GM23338 (cell line): ENCODE results near the gene CYP26C1. TPM values are rescaled to one million over a fixed set of nuclear protein-coding genes. Genes with fewer than 3 reads are reported as not detected.
A peak's percentile ranks its signal among the peaks of the same experiment; 100 is the strongest.

Experiments
- ATAC-seq: fragments of 200-7000 bp; cut with Tn5 transposase; 3 replicates; pipeline ENCODE4 v1.9.1; 2020
- DNase-seq: peaks from one replicate; pipeline ENCODE4 v3.0.0-alpha.2; 2015; ENCODE audit warnings: low spot score
- H2AFZ ChIP-seq: fragments of 200-600 bp; sonication (generic); 2 replicates; pipeline ENCODE4 v1.8.0; 2016; ENCODE audit warnings: antibody characterized with exemption, mild to moderate bottlenecking, moderate library complexity
- H3F3A ChIP-seq: fragments of 200-600 bp; sonication (generic); replicated peaks from 2 replicates; pipeline ENCODE4 v1.8.0; 2017; ENCODE audit warnings: antibody characterized with exemption, mixed run types, low read depth
- H3K27ac ChIP-seq: fragments of 200-600 bp; sonication (generic); 2 replicates; pipeline ENCODE4 v1.6.1; 2016; ENCODE audit warnings: low read depth
- H3K27me3 ChIP-seq: fragments of 200-600 bp; sonication (generic); 2 replicates; pipeline ENCODE4 v1.8.0; 2016; ENCODE audit warnings: mild to moderate bottlenecking, mixed run types, moderate library complexity; ENCODE audit not compliant: insufficient read depth
- H3K36me3 ChIP-seq: fragments of 200-600 bp; sonication (generic); 2 replicates; pipeline ENCODE4 v1.8.0; 2016; ENCODE audit warnings: mild to moderate bottlenecking; ENCODE audit not compliant: insufficient read depth
- H3K4me1 ChIP-seq: fragments of 200-600 bp; sonication (generic); 2 replicates; pipeline ENCODE4 v1.8.0; 2016; ENCODE audit warnings: mild to moderate bottlenecking, moderate library complexity; ENCODE audit not compliant: insufficient read depth
- H3K4me2 ChIP-seq: fragments of 200-600 bp; sonication (generic); 2 replicates; pipeline ENCODE4 v1.7.1; 2017; ENCODE audit warnings: mixed run types
- H3K4me3 ChIP-seq: fragments of 200-600 bp; sonication (generic); 2 replicates; pipeline ENCODE4 v1.6.1; 2016; ENCODE audit warnings: mixed run types
- H3K79me2 ChIP-seq: fragments of 200-600 bp; sonication (generic); replicated peaks from 2 replicates; pipeline ENCODE4 v1.8.0; 2017; ENCODE audit warnings: mild to moderate bottlenecking; ENCODE audit not compliant: insufficient read depth
- H3K9me2 ChIP-seq: fragments of 200-600 bp; sonication (generic); 2 replicates; pipeline ENCODE4 v1.8.0; 2017; ENCODE audit not compliant: insufficient read depth
- H4K20me1 ChIP-seq: fragments of 200-600 bp; sonication (generic); replicated peaks from 2 replicates; pipeline ENCODE4 v1.8.0; 2017; ENCODE audit warnings: mild to moderate bottlenecking; ENCODE audit not compliant: insufficient read depth
- H3K27ac Mint-ChIP-seq: 2 replicates; pipeline ENCODE4 v1.8.0; 2020; ENCODE audit warnings: inconsistent platforms, mild to moderate bottlenecking, moderate library complexity, mixed read lengths
- H3K27me3 Mint-ChIP-seq: 3 replicates; pipeline ENCODE4 v1.8.0; 2022; ENCODE audit warnings: low read depth, mild to moderate bottlenecking, moderate library complexity, mixed read lengths, inconsistent platforms; ENCODE audit not compliant: insufficient read depth, poor library complexity
- H3K36me3 Mint-ChIP-seq: 3 replicates; pipeline ENCODE4 v1.8.0; 2021; ENCODE audit warnings: low read depth, mild to moderate bottlenecking, inconsistent platforms, moderate library complexity, mixed read lengths
- H3K4me1 Mint-ChIP-seq: 3 replicates; pipeline ENCODE4 v1.8.0; 2020; ENCODE audit warnings: mild to moderate bottlenecking, inconsistent platforms, mixed read lengths
- H3K4me3 Mint-ChIP-seq: 3 replicates; pipeline ENCODE4 v1.8.0; 2021; ENCODE audit warnings: moderate library complexity, mild to moderate bottlenecking, inconsistent platforms, mixed read lengths
- H3K9me3 Mint-ChIP-seq: 3 replicates; pipeline ENCODE4 v1.8.0; 2020; ENCODE audit warnings: moderate library complexity, mild to moderate bottlenecking, inconsistent platforms, mixed read lengths
- CREB1 ChIP-seq: fragments of 250-450 bp; sonication (Bioruptor Pico); IDR thresholded peaks from 2 replicates; pipeline ENCODE4 v1.5.0; 2020; ENCODE audit warnings: low read depth, mild to moderate bottlenecking, moderate library complexity
- EZH2 ChIP-seq: fragments of 200-600 bp; sonication (generic); IDR thresholded peaks from one replicate; pipeline ENCODE4 v1.8.0; 2017; ENCODE audit warnings: antibody characterized with exemption, mild to moderate bottlenecking, low read depth; ENCODE audit not compliant: unreplicated experiment
- EZH2phosphoT487 ChIP-seq: fragments of 200-600 bp; sonication (generic); IDR thresholded peaks from one replicate; pipeline ENCODE4 v1.8.1; 2018; ENCODE audit warnings: antibody characterized with exemption; ENCODE audit not compliant: unreplicated experiment
- NANOG ChIP-seq: IDR thresholded peaks from 2 replicates; pipeline ENCODE4 v1.6.1; 2016; ENCODE audit warnings: antibody characterized with exemption, borderline replicate concordance
- POLR2AphosphoS5 ChIP-seq: IDR thresholded peaks from 2 replicates; pipeline ENCODE4 v1.6.1; 2016; ENCODE audit warnings: antibody characterized with exemption, low read depth
- STAT1 ChIP-seq: IDR thresholded peaks from one replicate; pipeline ENCODE4 v1.6.1; 2016; ENCODE audit warnings: antibody characterized with exemption; ENCODE audit not compliant: unreplicated experiment
- ZNF114 ChIP-seq: fragments of 250-450 bp; sonication (Bioruptor Pico); IDR thresholded peaks from 2 replicates; pipeline ENCODE4 v1.5.0; 2020; ENCODE audit warnings: mild to moderate bottlenecking, moderate library complexity
- ZNF331 ChIP-seq: fragments of 250-450 bp; sonication (Bioruptor Pico); IDR thresholded peaks from 2 replicates; pipeline ENCODE4 v1.5.0; 2020; ENCODE audit warnings: low read depth, mild to moderate bottlenecking, moderate library complexity
- polyA plus RNA-seq: library from polyadenylated mRNA; unstranded; fragments of >200 nt; fragmentation: Nextera tagmentation; extraction: Ambion mirVana; gene quantifications from 2 replicates; pipeline ENCODE4 v1.2.1, GENCODE V29; 2016
- total RNA-seq: library from RNA; depleted of rRNA; stranded (reverse); fragments of >200 nt; shearing (Covaris generic); gene quantifications from 2 replicates; pipeline ENCODE4 v1.2.3, GENCODE V29; 2014
- TF ChIP-seq, protein P1 (sequence below): IDR thresholded peaks from 2 replicates; pipeline ENCODE4 v1.6.1; 2016; ENCODE audit warnings: antibody characterized with exemption
- TF ChIP-seq, protein P2 (sequence below), 2 experiments: fragments of 200-600 bp in 1 of 2; sonication (generic) in 1 of 2; conservative IDR thresholded peaks; 2 replicates each; pipeline versions ENCODE4 v1.5.1 to v1.6.1; 2016 to 2017; ENCODE audit warnings: antibody characterized with exemption in 2 of 2, low read depth in 2 of 2, mild to moderate bottlenecking in 2 of 2, moderate library complexity in 1 of 2
- TF ChIP-seq, protein P3 (sequence below): IDR thresholded peaks from one replicate; pipeline ENCODE4 v1.6.1; 2018; ENCODE audit warnings: antibody characterized with exemption; ENCODE audit not compliant: unreplicated experiment

CYP26C1 gene
- total and polyA plus RNA-seq, 2 experiments from 2014 or later: 0.24 TPM; not detected in 1

DNA sequence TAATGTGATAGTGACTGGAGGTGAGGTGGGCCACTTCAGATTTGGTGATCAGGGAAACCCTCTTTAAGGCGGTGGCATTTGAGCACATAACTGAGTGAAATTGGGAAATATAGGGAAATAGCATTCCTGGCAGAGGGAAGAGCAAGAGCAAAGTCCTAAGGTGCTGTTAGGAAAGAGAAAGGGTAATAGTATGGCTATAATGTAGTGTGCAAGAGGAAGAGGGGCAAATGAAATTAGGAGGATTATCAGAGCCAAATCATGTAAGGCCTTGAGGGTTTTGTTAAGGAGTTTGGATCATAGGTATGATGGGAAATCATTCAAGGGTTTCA is 27.8 kb upstream of the CYP26C1 start (continued):
- TF ChIP-seq EZH2phosphoT487: no peak
- TF ChIP-seq EZH2: no peak
- TF ChIP-seq, protein P1, sequence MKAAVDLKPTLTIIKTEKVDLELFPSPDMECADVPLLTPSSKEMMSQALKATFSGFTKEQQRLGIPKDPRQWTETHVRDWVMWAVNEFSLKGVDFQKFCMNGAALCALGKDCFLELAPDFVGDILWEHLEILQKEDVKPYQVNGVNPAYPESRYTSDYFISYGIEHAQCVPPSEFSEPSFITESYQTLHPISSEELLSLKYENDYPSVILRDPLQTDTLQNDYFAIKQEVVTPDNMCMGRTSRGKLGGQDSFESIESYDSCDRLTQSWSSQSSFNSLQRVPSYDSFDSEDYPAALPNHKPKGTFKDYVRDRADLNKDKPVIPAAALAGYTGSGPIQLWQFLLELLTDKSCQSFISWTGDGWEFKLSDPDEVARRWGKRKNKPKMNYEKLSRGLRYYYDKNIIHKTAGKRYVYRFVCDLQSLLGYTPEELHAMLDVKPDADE: no peak
- TF ChIP-seq ZNF331 (CRISPR knock-in tag): no peak

DNA sequence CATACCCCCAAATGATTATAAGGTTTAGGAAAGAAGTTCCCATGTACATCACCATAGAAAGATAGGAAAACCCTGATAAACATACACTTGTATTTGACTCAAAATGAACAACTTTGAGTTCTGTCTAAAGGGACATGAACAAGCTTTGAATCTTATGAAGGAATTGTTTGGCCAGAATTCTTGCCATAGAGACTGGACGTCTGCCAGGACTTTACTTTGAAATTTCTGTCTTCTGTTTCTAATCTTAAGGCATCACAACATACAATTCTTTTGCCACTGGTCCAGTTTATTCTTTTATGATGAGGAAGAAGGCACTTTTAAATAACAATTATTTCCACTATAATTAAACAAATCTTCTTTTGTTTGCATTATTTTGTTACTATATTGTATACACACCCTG is 26.2 kb upstream of the CYP26C1 start:
- no peaks in the 10 kb centered on the region for H3K9me2 ChIP-seq
- no peak overlapping the region for H3K27ac Mint-ChIP-seq
- no peak for TF ChIP-seq ZNF114 (CRISPR knock-in tag)
- no peak for TF ChIP-seq POLR2AphosphoS5
- no peak for TF ChIP-seq CREB1 (CRISPR knock-in tag)
- no peak for TF ChIP-seq STAT1
- no peak for TF ChIP-seq EZH2phosphoT487
- TF ChIP-seq ZNF331 (CRISPR knock-in tag): no peak
- TF ChIP-seq, protein P2, sequence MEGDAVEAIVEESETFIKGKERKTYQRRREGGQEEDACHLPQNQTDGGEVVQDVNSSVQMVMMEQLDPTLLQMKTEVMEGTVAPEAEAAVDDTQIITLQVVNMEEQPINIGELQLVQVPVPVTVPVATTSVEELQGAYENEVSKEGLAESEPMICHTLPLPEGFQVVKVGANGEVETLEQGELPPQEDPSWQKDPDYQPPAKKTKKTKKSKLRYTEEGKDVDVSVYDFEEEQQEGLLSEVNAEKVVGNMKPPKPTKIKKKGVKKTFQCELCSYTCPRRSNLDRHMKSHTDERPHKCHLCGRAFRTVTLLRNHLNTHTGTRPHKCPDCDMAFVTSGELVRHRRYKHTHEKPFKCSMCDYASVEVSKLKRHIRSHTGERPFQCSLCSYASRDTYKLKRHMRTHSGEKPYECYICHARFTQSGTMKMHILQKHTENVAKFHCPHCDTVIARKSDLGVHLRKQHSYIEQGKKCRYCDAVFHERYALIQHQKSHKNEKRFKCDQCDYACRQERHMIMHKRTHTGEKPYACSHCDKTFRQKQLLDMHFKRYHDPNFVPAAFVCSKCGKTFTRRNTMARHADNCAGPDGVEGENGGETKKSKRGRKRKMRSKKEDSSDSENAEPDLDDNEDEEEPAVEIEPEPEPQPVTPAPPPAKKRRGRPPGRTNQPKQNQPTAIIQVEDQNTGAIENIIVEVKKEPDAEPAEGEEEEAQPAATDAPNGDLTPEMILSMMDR (conservative IDR thresholded peaks at IDR 0.05; ENCODE audit: low read depth in 2 of 2): no peak
- TF ChIP-seq, protein P1: no peak
- TF ChIP-seq NANOG: no peak
- no peak overlapping the region for H3K4me3 Mint-ChIP-seq
- peaks cover 30% of the 10 kb centered on the region for H3K4me1 Mint-ChIP-seq
- H3K4me2 ChIP-seq: no peak overlapping the region
- no peaks in the 10 kb centered on the region for H3K27me3 ChIP-seq
- H3F3A ChIP-seq: no peaks in the 10 kb centered on the region
- H2AFZ ChIP-seq: no peak overlapping the region
- peaks cover 25% of the 10 kb centered on the region for H3K4me1 ChIP-seq
- no peak overlapping the region for H3K27ac ChIP-seq
- H3K36me3 ChIP-seq: no peaks in the 10 kb centered on the region
- DNase-seq: no peak
- no peaks in the 10 kb centered on the region for H3K9me3 Mint-ChIP-seq
- H3K79me2 ChIP-seq: no peaks in the 10 kb centered on the region
- H3K36me3 Mint-ChIP-seq: no peaks in the 10 kb centered on the region; the same call in 2 of the 3 replicates
- ATAC-seq: no peak
- H4K20me1 ChIP-seq: no peaks in the 10 kb centered on the region
- no peak overlapping the region for H3K4me3 ChIP-seq
- no peaks in the 10 kb centered on the region for H3K27me3 Mint-ChIP-seq

DNA sequence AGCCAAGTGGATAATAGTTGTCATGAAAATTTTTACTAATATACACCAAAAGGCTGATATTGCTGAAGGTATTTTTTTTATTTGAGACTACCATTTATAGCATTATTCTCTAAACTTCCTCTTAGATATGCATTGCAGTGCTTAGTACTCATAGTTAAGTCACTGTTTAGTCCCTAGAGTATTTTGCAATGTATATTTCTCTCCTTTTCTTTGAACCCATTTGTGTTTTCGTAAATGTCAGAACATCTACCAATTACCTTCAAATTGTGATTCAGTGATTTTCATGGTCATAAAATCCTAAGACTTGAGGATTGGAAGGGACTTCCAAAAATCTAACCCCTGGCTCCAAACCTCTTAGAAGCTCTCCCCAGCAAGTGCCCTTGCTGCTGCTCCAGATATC is 21.5 kb upstream of the CYP26C1 start:
- Mint-ChIP-seq H3K27ac (no peak overlapping the region), H3K4me3 (no peak overlapping the region), H3K9me3 (no peaks in the 10 kb centered on the region), H3K4me1 (peaks cover 19% of the 10 kb centered on the region), H3K36me3 (no peaks in the 10 kb centered on the region), H3K27me3 (no peaks in the 10 kb centered on the region)
- Histone ChIP-seq H3K4me2 (0 out of 2 replicates have a peak overlapping the region, but pooled peaks have one; percentile 13), H3K4me3 (no peak overlapping the region), H3K27ac (no peak overlapping the region), H3K27me3 (no peaks in the 10 kb centered on the region), H2AFZ (no peak overlapping the region), H3K4me1 (peaks cover 4% of the 10 kb centered on the region; the same call in 1 of the 2 replicates), H3K79me2 (no peaks in the 10 kb centered on the region), H4K20me1 (no peaks in the 10 kb centered on the region), H3K9me2 (no peaks in the 10 kb centered on the region), H3K36me3 (no peaks in the 10 kb centered on the region), H3F3A (no peaks in the 10 kb centered on the region)
- ATAC-seq: no peak
- no peak for DNase-seq
- no peak for TF ChIP-seq NANOG
- TF ChIP-seq, protein P3, sequence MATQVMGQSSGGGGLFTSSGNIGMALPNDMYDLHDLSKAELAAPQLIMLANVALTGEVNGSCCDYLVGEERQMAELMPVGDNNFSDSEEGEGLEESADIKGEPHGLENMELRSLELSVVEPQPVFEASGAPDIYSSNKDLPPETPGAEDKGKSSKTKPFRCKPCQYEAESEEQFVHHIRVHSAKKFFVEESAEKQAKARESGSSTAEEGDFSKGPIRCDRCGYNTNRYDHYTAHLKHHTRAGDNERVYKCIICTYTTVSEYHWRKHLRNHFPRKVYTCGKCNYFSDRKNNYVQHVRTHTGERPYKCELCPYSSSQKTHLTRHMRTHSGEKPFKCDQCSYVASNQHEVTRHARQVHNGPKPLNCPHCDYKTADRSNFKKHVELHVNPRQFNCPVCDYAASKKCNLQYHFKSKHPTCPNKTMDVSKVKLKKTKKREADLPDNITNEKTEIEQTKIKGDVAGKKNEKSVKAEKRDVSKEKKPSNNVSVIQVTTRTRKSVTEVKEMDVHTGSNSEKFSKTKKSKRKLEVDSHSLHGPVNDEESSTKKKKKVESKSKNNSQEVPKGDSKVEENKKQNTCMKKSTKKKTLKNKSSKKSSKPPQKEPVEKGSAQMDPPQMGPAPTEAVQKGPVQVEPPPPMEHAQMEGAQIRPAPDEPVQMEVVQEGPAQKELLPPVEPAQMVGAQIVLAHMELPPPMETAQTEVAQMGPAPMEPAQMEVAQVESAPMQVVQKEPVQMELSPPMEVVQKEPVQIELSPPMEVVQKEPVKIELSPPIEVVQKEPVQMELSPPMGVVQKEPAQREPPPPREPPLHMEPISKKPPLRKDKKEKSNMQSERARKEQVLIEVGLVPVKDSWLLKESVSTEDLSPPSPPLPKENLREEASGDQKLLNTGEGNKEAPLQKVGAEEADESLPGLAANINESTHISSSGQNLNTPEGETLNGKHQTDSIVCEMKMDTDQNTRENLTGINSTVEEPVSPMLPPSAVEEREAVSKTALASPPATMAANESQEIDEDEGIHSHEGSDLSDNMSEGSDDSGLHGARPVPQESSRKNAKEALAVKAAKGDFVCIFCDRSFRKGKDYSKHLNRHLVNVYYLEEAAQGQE: no peak
- TF ChIP-seq, protein P2 (conservative IDR thresholded peaks at IDR 0.05; ENCODE audit: low read depth in 2 of 2): no peak
- no peak for TF ChIP-seq ZNF331 (CRISPR knock-in tag)
- TF ChIP-seq POLR2AphosphoS5: no peak
- TF ChIP-seq EZH2: no peak
- no peak for TF ChIP-seq STAT1
- no peak for TF ChIP-seq CREB1 (CRISPR knock-in tag)
